Liver (tissue), 9 donors: ENCODE measurements around the gene IQSEC3. TPM values are rescaled to one million over a fixed set of nuclear protein-coding genes. Genes with fewer than 3 reads are reported as not detected.

ENCODE experiments used
- DNase-seq: peaks from one replicate; pipeline ENCODE4 v3.0.0-alpha.2; 2017; ENCODE audit warnings: low spot score
- H3K27ac ChIP-seq, 2 donors: one replicate each; pipeline ENCODE4 v1.7.0; 2013; ENCODE audit warnings: inconsistent platforms in 2 of 2, low read length in 2 of 2, control low read depth in 1 of 2, low read depth in 1 of 2, mild to moderate bottlenecking in 1 of 2
- H3K27me3 ChIP-seq, 4 donors: one replicate each; pipeline versions ENCODE4 v1.6.1 to v1.7.0; 2013; ENCODE audit warnings: low read length in 3 of 4, inconsistent platforms in 1 of 4, mild to moderate bottlenecking in 1 of 4, moderate library complexity in 1 of 4; ENCODE audit not compliant: control insufficient read depth in 4 of 4, insufficient read depth in 4 of 4
- H3K36me3 ChIP-seq, 4 donors: one replicate each; pipeline versions ENCODE4 v1.6.1 to v1.7.0; 2013; ENCODE audit warnings: low read length in 3 of 4, mild to moderate bottlenecking in 3 of 4, low read depth in 1 of 4, moderate library complexity in 1 of 4; ENCODE audit not compliant: control insufficient read depth in 4 of 4, insufficient read depth in 3 of 4
- H3K4me1 ChIP-seq, 4 donors: one replicate each; pipeline versions ENCODE4 v1.6.1 to v1.7.0; 2013; ENCODE audit warnings: low read length in 3 of 4, mild to moderate bottlenecking in 3 of 4, moderate library complexity in 1 of 4; ENCODE audit not compliant: control insufficient read depth in 4 of 4, insufficient read depth in 4 of 4
- H3K4me3 ChIP-seq, 3 donors: one replicate each; pipeline versions ENCODE4 v1.6.1 to v1.7.0; 2013; ENCODE audit warnings: low read length in 3 of 3, control low read depth in 1 of 3, low read depth in 1 of 3, mild to moderate bottlenecking in 1 of 3
- H3K9ac ChIP-seq, 2 donors: one replicate each; pipeline ENCODE4 v1.7.0; 2013; ENCODE audit warnings: low read length in 2 of 2, mild to moderate bottlenecking in 2 of 2, moderate library complexity in 2 of 2, control low read depth in 1 of 2, low read depth in 1 of 2
- H3K9me3 ChIP-seq, 4 donors: one replicate each; pipeline versions ENCODE4 v1.6.1 to v1.7.0; 2013; ENCODE audit warnings: low read length in 3 of 4; ENCODE audit not compliant: control insufficient read depth in 4 of 4
- ATF3 ChIP-seq: IDR thresholded peaks from 2 replicates; pipeline ENCODE4 v1.6.1; 2016; ENCODE audit warnings: antibody characterized with exemption
- CTCF ChIP-seq: fragments of 150-350 bp; IDR thresholded peaks from 2 replicates; pipeline ENCODE4 v1.5.1; 2017; ENCODE audit warnings: improper control_type of control experiment, low read depth, low read length; ENCODE audit not compliant: missing input control
- EGR1 ChIP-seq, 2 donors: IDR thresholded peaks; 2 replicates each; pipeline ENCODE4 v1.6.1; 2016 to 2018; ENCODE audit warnings: antibody characterized with exemption in 2 of 2, low read depth in 2 of 2
- FOXA1 ChIP-seq: IDR thresholded peaks from 2 replicates; pipeline ENCODE4 v1.6.1; 2016; ENCODE audit warnings: antibody characterized with exemption
- GABPA ChIP-seq, 2 donors: IDR thresholded peaks in 1 of 2; conservative IDR thresholded peaks in 1 of 2; 2 replicates each; pipeline ENCODE4 v1.6.1; 2016; ENCODE audit warnings: antibody characterized with exemption in 2 of 2, mild to moderate bottlenecking in 1 of 2, moderate library complexity in 1 of 2
- HNF4A ChIP-seq, 2 donors: conservative IDR thresholded peaks; 2 replicates each; pipeline ENCODE4 v1.6.1; 2016; ENCODE audit warnings: antibody characterized with exemption in 2 of 2, mild to moderate bottlenecking in 2 of 2
- HNF4G ChIP-seq: IDR thresholded peaks from 2 replicates; pipeline ENCODE4 v1.6.1; 2016; ENCODE audit warnings: antibody characterized with exemption
- JUND ChIP-seq, 2 donors: IDR thresholded peaks; 2 replicates each; pipeline ENCODE4 v1.6.1; 2016; ENCODE audit warnings: antibody characterized with exemption in 2 of 2
- MAX ChIP-seq: IDR thresholded peaks from 2 replicates; pipeline ENCODE4 v1.6.1; 2016; ENCODE audit warnings: antibody characterized with exemption
- RAD21 ChIP-seq, 2 donors: IDR thresholded peaks; 2 replicates each; pipeline ENCODE4 v1.6.1; 2016; ENCODE audit warnings: antibody characterized with exemption in 2 of 2, mild to moderate bottlenecking in 2 of 2
- RXRA ChIP-seq, 2 donors: IDR thresholded peaks; 2 replicates each; pipeline ENCODE4 v1.6.1; 2017 to 2018; ENCODE audit warnings: antibody characterized with exemption in 2 of 2, mild to moderate bottlenecking in 1 of 2
- SP1 ChIP-seq: IDR thresholded peaks from 2 replicates; pipeline ENCODE4 v1.6.1; 2018; ENCODE audit warnings: antibody characterized with exemption, mild to moderate bottlenecking
- TAF1 ChIP-seq: conservative IDR thresholded peaks from 2 replicates; pipeline ENCODE4 v1.6.1; 2016; ENCODE audit warnings: antibody characterized with exemption, mild to moderate bottlenecking
- YY1 ChIP-seq: IDR thresholded peaks from 2 replicates; pipeline ENCODE4 v1.6.1; 2016; ENCODE audit warnings: antibody characterized with exemption, mild to moderate bottlenecking
- ZBTB33 ChIP-seq: IDR thresholded peaks from 2 replicates; pipeline ENCODE4 v1.6.1; 2016; ENCODE audit warnings: antibody characterized with exemption
- WGBS: extraction: QIAGEN DNeasy Blood & Tissue Kit; methylation state at CpG from one replicate; pipeline ENCODE4 v1.1.7; 2013; 5-methylcytosine and 5-hydroxymethylcytosine counted together
- polyA plus RNA-seq, 2 donors: library from polyadenylated mRNA; stranded (reverse) in 1 of 2; unstranded in 1 of 2; fragments of 200-250 nt in 1 of 2; fragments of >200 nt in 1 of 2; fragmentation: Nextera tagmentation in 1 of 2; extraction: Ambion mirVana in 1 of 2; gene quantifications; one replicate each; pipeline versions ENCODE4 v1.2.1 to v1.2.3, GENCODE V29; 2013 to 2015
- total RNA-seq, 2 donors: library from RNA; depleted of rRNA; stranded (reverse); fragments of >200 nt; gene quantifications; one replicate each; pipeline ENCODE4 v1.2.3, GENCODE V29; 2014
- TF ChIP-seq, protein P1 (sequence below): IDR thresholded peaks from 2 replicates; pipeline ENCODE4 v1.6.1; 2016; ENCODE audit warnings: antibody characterized with exemption, mild to moderate bottlenecking
- donor health status: healthy.
- donor health status: healthy.
- donor health status: healthy.
- donor health status: healthy.
- donor health status: healthy.

IQSEC3 gene
- total and polyA plus RNA-seq, 4 donors = under 0.01 to 0.79 (median 0.48) TPM

GRCh38 chr12:56683-57346 is 9.8 kb upstream of the IQSEC3 start:
- H3K36me3 ChIP-seq = no peaks in the 10 kb centered on the region
- H3K4me3 ChIP-seq = no peak overlapping the region
- H3K9ac ChIP-seq = no peak overlapping the region
- 62% methylated on average over 7 of the region's 7 CpGs for WGBS
- no peaks in the 10 kb centered on the region for H3K4me1 ChIP-seq
- H3K9me3 ChIP-seq = peaks cover 0 to 2% (median under 1%) of the 10 kb centered on the region in 4 donors
- no peak for TF ChIP-seq JUND (IDR thresholded peaks at IDR 0.05)
- no peak for TF ChIP-seq HNF4G
- no peak for TF ChIP-seq ZBTB33
- TF ChIP-seq, protein P1, sequence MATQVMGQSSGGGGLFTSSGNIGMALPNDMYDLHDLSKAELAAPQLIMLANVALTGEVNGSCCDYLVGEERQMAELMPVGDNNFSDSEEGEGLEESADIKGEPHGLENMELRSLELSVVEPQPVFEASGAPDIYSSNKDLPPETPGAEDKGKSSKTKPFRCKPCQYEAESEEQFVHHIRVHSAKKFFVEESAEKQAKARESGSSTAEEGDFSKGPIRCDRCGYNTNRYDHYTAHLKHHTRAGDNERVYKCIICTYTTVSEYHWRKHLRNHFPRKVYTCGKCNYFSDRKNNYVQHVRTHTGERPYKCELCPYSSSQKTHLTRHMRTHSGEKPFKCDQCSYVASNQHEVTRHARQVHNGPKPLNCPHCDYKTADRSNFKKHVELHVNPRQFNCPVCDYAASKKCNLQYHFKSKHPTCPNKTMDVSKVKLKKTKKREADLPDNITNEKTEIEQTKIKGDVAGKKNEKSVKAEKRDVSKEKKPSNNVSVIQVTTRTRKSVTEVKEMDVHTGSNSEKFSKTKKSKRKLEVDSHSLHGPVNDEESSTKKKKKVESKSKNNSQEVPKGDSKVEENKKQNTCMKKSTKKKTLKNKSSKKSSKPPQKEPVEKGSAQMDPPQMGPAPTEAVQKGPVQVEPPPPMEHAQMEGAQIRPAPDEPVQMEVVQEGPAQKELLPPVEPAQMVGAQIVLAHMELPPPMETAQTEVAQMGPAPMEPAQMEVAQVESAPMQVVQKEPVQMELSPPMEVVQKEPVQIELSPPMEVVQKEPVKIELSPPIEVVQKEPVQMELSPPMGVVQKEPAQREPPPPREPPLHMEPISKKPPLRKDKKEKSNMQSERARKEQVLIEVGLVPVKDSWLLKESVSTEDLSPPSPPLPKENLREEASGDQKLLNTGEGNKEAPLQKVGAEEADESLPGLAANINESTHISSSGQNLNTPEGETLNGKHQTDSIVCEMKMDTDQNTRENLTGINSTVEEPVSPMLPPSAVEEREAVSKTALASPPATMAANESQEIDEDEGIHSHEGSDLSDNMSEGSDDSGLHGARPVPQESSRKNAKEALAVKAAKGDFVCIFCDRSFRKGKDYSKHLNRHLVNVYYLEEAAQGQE = no peak
- TF ChIP-seq HNF4A (conservative IDR thresholded peaks at IDR 0.05) = no peak
- no peak for TF ChIP-seq SP1
- TF ChIP-seq FOXA1 = no peak
- no peak for TF ChIP-seq ATF3
- TF ChIP-seq TAF1 = no peak
- TF ChIP-seq RAD21 (IDR thresholded peaks at IDR 0.05) = no peak
- TF ChIP-seq RXRA (IDR thresholded peaks at IDR 0.05) = no peak
- TF ChIP-seq YY1 = no peak
- no peak for TF ChIP-seq MAX
- TF ChIP-seq CTCF = no peak
- no peak for TF ChIP-seq EGR1 (IDR thresholded peaks at IDR 0.05; ENCODE audit: low read depth in 2 of 2)
- no peak for TF ChIP-seq GABPA (IDR thresholded peaks at IDR 0.05 in 1 of 2, conservative IDR thresholded peaks at IDR 0.05 in 1 of 2)
- peaks cover 0 to 21% (median 9%) of the 10 kb centered on the region in 4 donors for H3K27me3 ChIP-seq
- no peak for DNase-seq
- H3K27ac ChIP-seq = no peak overlapping the region
